Endothelial cell of umbilical vein (primary cell): Measurements from ENCODE around the gene GPR180. TPM values are rescaled to one million over a fixed set of nuclear protein-coding genes. Genes with fewer than 3 reads are reported as not detected.

Experiments used
- BruUV-seq: library from RNA; stranded (reverse); fragments of 400-500 nt; replicated peaks from 2 replicates; lab custom pipeline; 2021; lab: Mats Ljungman, UMichigan
- CTCF ChIA-PET: fragments of 300-600, 350-600 bp; sonication (Branson Sonifier 250); formaldehyde crosslinking; loops from one replicate; lab custom pipeline; 2021; ENCODE audit warnings: antibody characterized with exemption, inconsistent platforms; lab: Charles Lee
- POLR2A ChIA-PET: fragments of 300-600, 350-600 bp; sonication (Branson Sonifier 250); formaldehyde crosslinking; loops from one replicate; lab custom pipeline; 2021; ENCODE audit warnings: antibody characterized with exemption, inconsistent platforms; lab: Charles Lee
- DNase-seq: peaks from one replicate; pipeline ENCODE4 v3.0.0-alpha.2; 2011; ENCODE audit warnings: low read depth, low spot score
- FAIRE-seq: peaks from 2 replicates; lab custom pipeline; 2011; peaks lifted over from hg19 to GRCh38; lab: Jason Lieb, UNC
- H2AFZ ChIP-seq: 2 replicates; pipeline ENCODE4 v1.6.0; 2012; ENCODE audit warnings: low read depth, low read length, control low read depth, inconsistent platforms
- H3K27ac ChIP-seq: 2 replicates; pipeline ENCODE4 v1.5.1; 2011; ENCODE audit warnings: low read depth, mild to moderate bottlenecking, control low read depth, low read length, moderate library complexity; ENCODE audit not compliant: insufficient read depth
- H3K27me3 ChIP-seq, 2 experiments: 2 replicates each; pipeline versions ENCODE4 v1.6.0 to v1.6.1; 2011; ENCODE audit warnings: low read length in 2 of 2, mixed read lengths in 1 of 2; ENCODE audit not compliant: control insufficient read depth in 2 of 2, insufficient read depth in 2 of 2
- H3K36me3 ChIP-seq, 2 experiments: 2 replicates in 1 of 2; 3 replicates in 1 of 2; pipeline ENCODE4 v1.5.1; 2011; ENCODE audit warnings: low read length in 2 of 2, mild to moderate bottlenecking in 1 of 2, moderate library complexity in 1 of 2; ENCODE audit not compliant: control insufficient read depth in 2 of 2, insufficient read depth in 2 of 2; ENCODE audit errors: extremely low read depth in 1 of 2
- H3K4me1 ChIP-seq: 3 replicates; pipeline ENCODE4 v1.5.1; 2011; ENCODE audit warnings: mild to moderate bottlenecking, low read length; ENCODE audit not compliant: control insufficient read depth, insufficient read depth; ENCODE audit errors: extremely low read depth
- H3K4me2 ChIP-seq: 2 replicates; pipeline ENCODE4 v1.6.1; 2011; ENCODE audit warnings: low read length, control low read depth, mixed read lengths; ENCODE audit not compliant: insufficient read depth
- H3K4me3 ChIP-seq, 3 experiments: fragments of 200-600 bp in 1 of 3; sonication (generic), shearing (Covaris generic) in 1 of 3; replicated peaks in 1 of 3; 2 replicates each; pipeline ENCODE4 v1.5.1; 2011 to 2016; ENCODE audit warnings: control low read depth in 3 of 3, low read length in 3 of 3, mild to moderate bottlenecking in 2 of 3, inconsistent platforms in 1 of 3, low read depth in 1 of 3, moderate library complexity in 1 of 3; ENCODE audit not compliant: insufficient read depth in 1 of 3
- H3K79me2 ChIP-seq: 2 replicates; pipeline ENCODE4 v1.6.0; 2012; ENCODE audit warnings: low read length, inconsistent platforms; ENCODE audit not compliant: control insufficient read depth, insufficient read depth
- H3K9ac ChIP-seq: replicated peaks from 2 replicates; pipeline ENCODE3; 2011; ENCODE audit warnings: low read length, control low read depth; ENCODE audit not compliant: insufficient read depth; ENCODE audit errors: extremely low read depth
- H3K9me1 ChIP-seq: replicated peaks from 3 replicates; pipeline ENCODE4 v1.6.0; 2011; ENCODE audit warnings: mild to moderate bottlenecking, low read length; ENCODE audit not compliant: control insufficient read depth, insufficient read depth; ENCODE audit errors: extremely low read depth
- H3K9me3 ChIP-seq: replicated peaks from 2 replicates; pipeline ENCODE4 v1.5.1; 2012; ENCODE audit warnings: low read length, inconsistent platforms; ENCODE audit not compliant: control insufficient read depth, insufficient read depth
- H4K20me1 ChIP-seq: replicated peaks from 2 replicates; pipeline ENCODE3; 2011; ENCODE audit warnings: mild to moderate bottlenecking, low read length; ENCODE audit not compliant: control insufficient read depth, insufficient read depth; ENCODE audit errors: extremely low read depth
- EZH2 ChIP-seq: IDR thresholded peaks from 2 replicates; pipeline ENCODE4 v1.6.1; 2012; ENCODE audit warnings: borderline replicate concordance, low read depth, mild to moderate bottlenecking, moderate library complexity, low read length, inconsistent platforms; ENCODE audit not compliant: severe bottlenecking
- FOS ChIP-seq: IDR thresholded peaks from 2 replicates; pipeline ENCODE4 v1.6.1; 2011; ENCODE audit warnings: mild to moderate bottlenecking, low read length, moderate library complexity, borderline replicate concordance; ENCODE audit not compliant: insufficient read depth
- GATA2 ChIP-seq: IDR thresholded peaks from 2 replicates; pipeline ENCODE4 v1.7.0; 2011; ENCODE audit warnings: low read depth, mild to moderate bottlenecking, moderate library complexity, mixed read lengths, low read length; ENCODE audit not compliant: insufficient read length, insufficient read depth
- JUN ChIP-seq: IDR thresholded peaks from 2 replicates; pipeline ENCODE4 v1.6.1; 2011; ENCODE audit warnings: borderline replicate concordance, low read depth; ENCODE audit not compliant: insufficient read length, insufficient read depth
- MYC ChIP-seq: IDR thresholded peaks from one replicate; pipeline ENCODE4 v1.6.1; 2011; ENCODE audit warnings: mild to moderate bottlenecking, low read depth, low read length
- POLR2A ChIP-seq: IDR thresholded peaks from 2 replicates; pipeline ENCODE4 v1.6.1; 2012; ENCODE audit warnings: low read depth, mild to moderate bottlenecking, control low read depth, low read length
- POLR2AphosphoS5 ChIP-seq: IDR thresholded peaks from 2 replicates; pipeline ENCODE4 v1.6.1; 2012; ENCODE audit warnings: low read depth, mild to moderate bottlenecking, control low read depth, low read length, moderate library complexity; ENCODE audit not compliant: insufficient read depth
- dilution Hi-C: fragments of 300-500 bp; cut with MboI; formaldehyde crosslinking; loops from one replicate; pipeline ENCODE4 v1.15.0; 2019; ENCODE audit warnings: low sequenced_read_pairs; ENCODE audit not compliant: extremely low pct_ligation_motif_present
- intact Hi-C: fragments of 100-400 bp; cut with micrococcal nuclease; formaldehyde crosslinking; loops from one replicate; pipeline ENCODE4 v1.10.0; 2022
- polyA plus RNA-seq, 4 experiments: library from polyadenylated mRNA; depleted of rRNA in 3 of 4; stranded (reverse) in 3 of 4; unstranded in 1 of 4; fragments of >200 nt; gene quantifications; 2 replicates each; pipeline versions ENCODE4 v1.2.1 to v1.2.3, GENCODE V29; 2011 to 2012; ENCODE audit warnings: missing spikeins in 1 of 4
- total RNA-seq: library from RNA; stranded (reverse); gene quantifications from 2 replicates; pipeline ENCODE4 v1.2.3, GENCODE V29; 2021
- TF ChIP-seq, protein P1 (sequence below): IDR thresholded peaks from 2 replicates; pipeline ENCODE4 v1.6.1; 2011; ENCODE audit not compliant: insufficient read depth, insufficient read length
- TF ChIP-seq, protein P2 (sequence below), 2 donors: IDR thresholded peaks; 1 replicate in 1 of 2; 2 replicates in 1 of 2; pipeline ENCODE4 v1.5.1; 2011; ENCODE audit warnings: low read length in 2 of 2, mild to moderate bottlenecking in 2 of 2, moderate library complexity in 2 of 2, control low read depth in 1 of 2, inconsistent platforms in 1 of 2, low read depth in 1 of 2; ENCODE audit not compliant: insufficient read depth in 1 of 2; ENCODE audit errors: extremely low read depth in 1 of 2

GPR180 gene
- total and polyA plus RNA-seq, 2 donors (not counting 3 experiments of a cell fraction or from before 2014, with no cell fraction given) = 3.1 to 8.3 TPM

DNA sequence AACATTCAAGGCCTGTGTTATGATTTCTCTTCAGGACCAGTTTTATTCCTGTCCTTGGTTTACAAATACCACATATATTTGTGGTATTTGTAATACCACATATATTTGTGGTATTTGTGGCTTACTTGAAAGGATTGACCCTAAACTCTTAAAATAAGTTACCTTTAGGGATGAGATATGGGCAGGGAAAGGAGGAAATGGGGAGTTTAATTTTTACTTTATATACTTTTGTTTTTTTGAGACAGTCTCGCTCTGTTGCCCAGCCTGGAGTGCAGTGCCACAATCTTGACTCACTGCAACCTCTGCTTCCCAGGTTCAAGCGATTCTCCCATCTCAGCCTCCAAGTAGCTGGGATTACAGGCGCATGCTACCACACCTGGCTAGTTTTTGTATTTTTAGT lies 3.4 kb upstream of the GPR180 start:
- H2AFZ ChIP-seq = no peak overlapping the region
- DNase-seq (no peak), FAIRE-seq (no peak)
- no peaks in the 10 kb centered on the region for H3K27me3 ChIP-seq
- H3K9ac ChIP-seq = no peak overlapping the region
- peaks cover 30% of the 10 kb centered on the region for H3K79me2 ChIP-seq
- H3K27ac ChIP-seq = no peak overlapping the region
- intact Hi-C loops (no loop called here), dilution Hi-C loops (no loop called here)
- no peaks in the 10 kb centered on the region for H3K9me1 ChIP-seq
- POLR2A ChIA-PET = no interaction called here
- no peaks in the 10 kb centered on the region for H3K9me3 ChIP-seq
- H3K4me1 ChIP-seq = peaks cover 26% of the 10 kb centered on the region
- no TSS peak for BruUV-seq
- CTCF ChIA-PET = no interaction called here
- no peak overlapping the region for H3K4me2 ChIP-seq
- no peaks in the 10 kb centered on the region for H4K20me1 ChIP-seq
- no peaks in the 10 kb centered on the region for H3K36me3 ChIP-seq
- no peak overlapping the region for H3K4me3 ChIP-seq
- TF ChIP-seq POLR2A = no peak
- no peak for TF ChIP-seq GATA2
- TF ChIP-seq EZH2 = no peak
- TF ChIP-seq, protein P1, sequence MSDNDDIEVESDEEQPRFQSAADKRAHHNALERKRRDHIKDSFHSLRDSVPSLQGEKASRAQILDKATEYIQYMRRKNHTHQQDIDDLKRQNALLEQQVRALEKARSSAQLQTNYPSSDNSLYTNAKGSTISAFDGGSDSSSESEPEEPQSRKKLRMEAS = no peak
- TF ChIP-seq, protein P2, sequence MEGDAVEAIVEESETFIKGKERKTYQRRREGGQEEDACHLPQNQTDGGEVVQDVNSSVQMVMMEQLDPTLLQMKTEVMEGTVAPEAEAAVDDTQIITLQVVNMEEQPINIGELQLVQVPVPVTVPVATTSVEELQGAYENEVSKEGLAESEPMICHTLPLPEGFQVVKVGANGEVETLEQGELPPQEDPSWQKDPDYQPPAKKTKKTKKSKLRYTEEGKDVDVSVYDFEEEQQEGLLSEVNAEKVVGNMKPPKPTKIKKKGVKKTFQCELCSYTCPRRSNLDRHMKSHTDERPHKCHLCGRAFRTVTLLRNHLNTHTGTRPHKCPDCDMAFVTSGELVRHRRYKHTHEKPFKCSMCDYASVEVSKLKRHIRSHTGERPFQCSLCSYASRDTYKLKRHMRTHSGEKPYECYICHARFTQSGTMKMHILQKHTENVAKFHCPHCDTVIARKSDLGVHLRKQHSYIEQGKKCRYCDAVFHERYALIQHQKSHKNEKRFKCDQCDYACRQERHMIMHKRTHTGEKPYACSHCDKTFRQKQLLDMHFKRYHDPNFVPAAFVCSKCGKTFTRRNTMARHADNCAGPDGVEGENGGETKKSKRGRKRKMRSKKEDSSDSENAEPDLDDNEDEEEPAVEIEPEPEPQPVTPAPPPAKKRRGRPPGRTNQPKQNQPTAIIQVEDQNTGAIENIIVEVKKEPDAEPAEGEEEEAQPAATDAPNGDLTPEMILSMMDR (IDR thresholded peaks at IDR 0.05; ENCODE audit: extremely low read depth in 1 of 2, insufficient read depth in 1 of 2, low read depth in 1 of 2, low read length in 2 of 2) = no peak
- TF ChIP-seq FOS = no peak
- no peak for TF ChIP-seq POLR2AphosphoS5
- TF ChIP-seq JUN = no peak
- no peak for TF ChIP-seq MYC
